ENCODE measurements around the gene DENND5A. TPM values are rescaled to one million over a fixed set of nuclear protein-coding genes. Genes with fewer than 3 reads are reported as not detected.

Gene DENND5A
- total and polyA plus RNA-seq, 9 of the 15 experiments (the other 6 are each of a cell fraction or from before 2014, with no cell fraction given) = 11.7 to 130 (median 46.3) TPM

DNA sequence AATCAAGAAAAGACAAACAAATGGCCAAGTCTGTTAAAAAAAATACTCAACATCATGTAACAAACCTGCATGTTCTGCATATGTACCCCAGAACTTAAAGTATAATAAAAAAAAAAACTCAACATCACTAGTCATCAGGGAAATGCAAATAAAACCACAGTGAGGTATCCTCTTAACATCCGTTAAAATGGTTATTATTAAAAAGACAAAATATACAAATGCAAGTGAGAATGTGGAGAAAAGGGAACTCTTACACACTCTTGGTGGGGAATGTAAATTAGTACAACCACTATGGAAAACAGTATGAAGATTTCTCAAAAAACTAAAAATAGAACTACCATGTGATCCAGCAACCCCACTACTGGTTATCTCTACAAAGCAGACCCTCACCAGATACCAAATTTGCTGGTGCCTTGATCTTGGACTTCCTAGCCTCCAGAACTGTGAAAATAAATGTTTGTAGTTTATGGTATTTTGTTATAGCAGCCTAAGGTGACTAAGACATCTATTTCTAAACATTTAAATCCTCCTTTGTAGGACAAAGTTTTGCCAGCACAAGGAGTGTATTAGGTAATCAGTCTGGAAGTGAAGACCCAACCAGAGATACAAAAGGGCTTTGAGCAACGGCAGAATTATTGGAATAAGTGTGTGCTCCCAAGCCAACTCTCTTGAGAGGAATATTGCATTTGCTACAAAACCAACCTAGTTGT lies 141.4 kb downstream of the DENND5A start (continued):
- TF ChIP-seq, protein P1, sequence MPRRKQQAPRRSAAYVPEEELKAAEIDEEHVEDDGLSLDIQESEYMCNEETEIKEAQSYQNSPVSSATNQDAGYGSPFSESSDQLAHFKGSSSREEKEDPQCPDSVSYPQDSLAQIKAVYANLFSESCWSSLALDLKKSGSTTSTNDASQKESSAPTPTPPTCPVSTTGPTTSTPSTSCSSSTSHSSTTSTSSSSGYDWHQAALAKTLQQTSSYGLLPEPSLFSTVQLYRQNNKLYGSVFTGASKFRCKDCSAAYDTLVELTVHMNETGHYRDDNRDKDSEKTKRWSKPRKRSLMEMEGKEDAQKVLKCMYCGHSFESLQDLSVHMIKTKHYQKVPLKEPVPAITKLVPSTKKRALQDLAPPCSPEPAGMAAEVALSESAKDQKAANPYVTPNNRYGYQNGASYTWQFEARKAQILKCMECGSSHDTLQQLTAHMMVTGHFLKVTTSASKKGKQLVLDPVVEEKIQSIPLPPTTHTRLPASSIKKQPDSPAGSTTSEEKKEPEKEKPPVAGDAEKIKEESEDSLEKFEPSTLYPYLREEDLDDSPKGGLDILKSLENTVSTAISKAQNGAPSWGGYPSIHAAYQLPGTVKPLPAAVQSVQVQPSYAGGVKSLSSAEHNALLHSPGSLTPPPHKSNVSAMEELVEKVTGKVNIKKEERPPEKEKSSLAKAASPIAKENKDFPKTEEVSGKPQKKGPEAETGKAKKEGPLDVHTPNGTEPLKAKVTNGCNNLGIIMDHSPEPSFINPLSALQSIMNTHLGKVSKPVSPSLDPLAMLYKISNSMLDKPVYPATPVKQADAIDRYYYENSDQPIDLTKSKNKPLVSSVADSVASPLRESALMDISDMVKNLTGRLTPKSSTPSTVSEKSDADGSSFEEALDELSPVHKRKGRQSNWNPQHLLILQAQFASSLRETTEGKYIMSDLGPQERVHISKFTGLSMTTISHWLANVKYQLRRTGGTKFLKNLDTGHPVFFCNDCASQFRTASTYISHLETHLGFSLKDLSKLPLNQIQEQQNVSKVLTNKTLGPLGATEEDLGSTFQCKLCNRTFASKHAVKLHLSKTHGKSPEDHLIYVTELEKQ (CRISPR knock-in tag; IDR thresholded peaks at IDR 0.05) = no peak
- TF ChIP-seq HNRNPH1 (optimal IDR thresholded peaks at IDR 0.05; ENCODE audit: low read depth, low read length) (no peak), YY1 (IDR thresholded peaks at IDR 0.05; ENCODE audit: borderline replicate concordance in 1 of 3, control insufficient read depth in 1 of 3, extremely low read depth in 1 of 3, insufficient read depth in 3 of 3, insufficient read length in 1 of 3, insufficient replicate concordance in 2 of 3, low read depth in 1 of 3, low read length in 2 of 3) (no peak), ZNF316 (IDR thresholded peaks at IDR 0.05) (no peak), ZNF12 (CRISPR knock-in tag; IDR thresholded peaks at IDR 0.05) (peak; percentile 97), SMARCE1 (IDR thresholded peaks at IDR 0.05) (no peak), STAT5B (CRISPR knock-in tag; IDR thresholded peaks at IDR 0.05) (no peak), SREBF1 (IDR thresholded peaks at IDR 0.05; ENCODE audit: borderline replicate concordance, low read depth, low read length) (no peak), TCF3 (CRISPR knock-in tag; IDR thresholded peaks at IDR 0.05) (peak; percentile 58), SRF (CRISPR knock-in tag; IDR thresholded peaks at IDR 0.05) (no peak)
- TF ChIP-seq, protein P2, sequence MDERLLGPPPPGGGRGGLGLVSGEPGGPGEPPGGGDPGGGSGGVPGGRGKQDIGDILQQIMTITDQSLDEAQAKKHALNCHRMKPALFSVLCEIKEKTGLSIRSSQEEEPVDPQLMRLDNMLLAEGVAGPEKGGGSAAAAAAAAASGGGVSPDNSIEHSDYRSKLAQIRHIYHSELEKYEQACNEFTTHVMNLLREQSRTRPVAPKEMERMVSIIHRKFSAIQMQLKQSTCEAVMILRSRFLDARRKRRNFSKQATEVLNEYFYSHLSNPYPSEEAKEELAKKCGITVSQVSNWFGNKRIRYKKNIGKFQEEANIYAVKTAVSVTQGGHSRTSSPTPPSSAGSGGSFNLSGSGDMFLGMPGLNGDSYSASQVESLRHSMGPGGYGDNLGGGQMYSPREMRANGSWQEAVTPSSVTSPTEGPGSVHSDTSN (CRISPR knock-in tag; IDR thresholded peaks at IDR 0.05; ENCODE audit: low read depth) = no peak
- TF ChIP-seq, protein P2 (tag; conservative IDR thresholded peaks at IDR 0.05; ENCODE audit: low read depth) = no peak
- TF ChIP-seq, protein P3, sequence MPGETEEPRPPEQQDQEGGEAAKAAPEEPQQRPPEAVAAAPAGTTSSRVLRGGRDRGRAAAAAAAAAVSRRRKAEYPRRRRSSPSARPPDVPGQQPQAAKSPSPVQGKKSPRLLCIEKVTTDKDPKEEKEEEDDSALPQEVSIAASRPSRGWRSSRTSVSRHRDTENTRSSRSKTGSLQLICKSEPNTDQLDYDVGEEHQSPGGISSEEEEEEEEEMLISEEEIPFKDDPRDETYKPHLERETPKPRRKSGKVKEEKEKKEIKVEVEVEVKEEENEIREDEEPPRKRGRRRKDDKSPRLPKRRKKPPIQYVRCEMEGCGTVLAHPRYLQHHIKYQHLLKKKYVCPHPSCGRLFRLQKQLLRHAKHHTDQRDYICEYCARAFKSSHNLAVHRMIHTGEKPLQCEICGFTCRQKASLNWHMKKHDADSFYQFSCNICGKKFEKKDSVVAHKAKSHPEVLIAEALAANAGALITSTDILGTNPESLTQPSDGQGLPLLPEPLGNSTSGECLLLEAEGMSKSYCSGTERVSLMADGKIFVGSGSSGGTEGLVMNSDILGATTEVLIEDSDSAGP (CRISPR knock-in tag; IDR thresholded peaks at IDR 0.05) = no peak
